SU-DHL-6 (cell line): ENCODE results near the gene PDCD10.

Experiments
- H2AFZ ChIP-seq: fragments of 200-600 bp; sonication (generic); 2 replicates; pipeline ENCODE4 v1.6.1; 2014; ENCODE audit warnings: low read depth, mild to moderate bottlenecking, moderate library complexity, mixed read lengths, antibody characterized with exemption, low read length; ENCODE audit not compliant: severe bottlenecking
- H3F3A ChIP-seq: fragments of 200-600 bp; shearing (Covaris generic); 2 replicates; pipeline ENCODE4 v1.6.0; 2016; ENCODE audit warnings: antibody characterized with exemption, mild to moderate bottlenecking; ENCODE audit not compliant: insufficient read depth
- H3K27ac ChIP-seq: fragments of 200-600 bp; sonication (generic); 2 replicates; pipeline ENCODE4 v1.5.1; 2016; ENCODE audit warnings: low read depth, mild to moderate bottlenecking, low read length, moderate library complexity, mixed read lengths
- H3K27me3 ChIP-seq: fragments of 200-600 bp; sonication (generic), shearing (Covaris generic); 2 replicates; pipeline ENCODE4 v1.6.0; 2014; ENCODE audit warnings: mild to moderate bottlenecking, low read length
- H3K36me3 ChIP-seq: fragments of 200-600 bp; sonication (generic); 2 replicates; pipeline ENCODE4 v1.6.1; 2014; ENCODE audit warnings: mild to moderate bottlenecking, low read length, mixed read lengths
- H3K4me2 ChIP-seq: fragments of 300-600, 200-600 bp; shearing (Covaris generic), sonication (generic); 2 replicates; pipeline ENCODE4 v1.6.0; 2014; ENCODE audit warnings: low read length, low read depth, mild to moderate bottlenecking; ENCODE audit not compliant: poor library complexity, severe bottlenecking
- H3K4me3 ChIP-seq: fragments of 200-600 bp; sonication (generic); 2 replicates; pipeline ENCODE4 v1.5.1; 2014; ENCODE audit warnings: antibody characterized with exemption, low read length, mild to moderate bottlenecking, mixed read lengths; ENCODE audit not compliant: insufficient read depth, poor library complexity, severe bottlenecking
- H3K79me2 ChIP-seq: fragments of 200-600 bp; sonication (generic); 2 replicates; pipeline ENCODE4 v1.6.1; 2014; ENCODE audit warnings: mild to moderate bottlenecking, low read length, moderate library complexity; ENCODE audit not compliant: insufficient read depth
- H3K9ac ChIP-seq: fragments of 200-600 bp; sonication (generic); 2 replicates; pipeline ENCODE4 v1.7.0; 2014; ENCODE audit warnings: mild to moderate bottlenecking, low read length
- H3K9me2 ChIP-seq: fragments of 200-600 bp; sonication (generic); replicated peaks from 2 replicates; pipeline ENCODE4 v1.6.1; 2014; ENCODE audit warnings: low read length; ENCODE audit not compliant: insufficient read depth
- H3K9me3 ChIP-seq: fragments of 200-600 bp; sonication (generic); 2 replicates; pipeline ENCODE4 v1.6.1; 2014; ENCODE audit warnings: low read length, mixed read lengths; ENCODE audit not compliant: insufficient read depth
- H4K20me1 ChIP-seq: fragments of 200-600 bp; sonication (generic); 2 replicates; pipeline ENCODE4 v1.6.1; 2014; ENCODE audit warnings: low read depth, mild to moderate bottlenecking, antibody characterized with exemption, low read length, moderate library complexity, mixed read lengths
- EZH2phosphoT487 ChIP-seq: fragments of 200-600 bp; sonication (generic), shearing (Covaris generic); conservative IDR thresholded peaks from 2 replicates; pipeline ENCODE4 v1.6.1; 2018; ENCODE audit warnings: mild to moderate bottlenecking, antibody characterized with exemption, low read length, moderate library complexity, mixed read lengths
- TF ChIP-seq, protein P1 (sequence below): fragments of 200-600 bp; sonication (generic); IDR thresholded peaks from one replicate; pipeline ENCODE4 v1.5.1; 2017; ENCODE audit warnings: antibody characterized with exemption, mild to moderate bottlenecking, low read length, moderate library complexity; ENCODE audit not compliant: insufficient read depth, poor library complexity, severe bottlenecking

The PDCD10 gene

DNA sequence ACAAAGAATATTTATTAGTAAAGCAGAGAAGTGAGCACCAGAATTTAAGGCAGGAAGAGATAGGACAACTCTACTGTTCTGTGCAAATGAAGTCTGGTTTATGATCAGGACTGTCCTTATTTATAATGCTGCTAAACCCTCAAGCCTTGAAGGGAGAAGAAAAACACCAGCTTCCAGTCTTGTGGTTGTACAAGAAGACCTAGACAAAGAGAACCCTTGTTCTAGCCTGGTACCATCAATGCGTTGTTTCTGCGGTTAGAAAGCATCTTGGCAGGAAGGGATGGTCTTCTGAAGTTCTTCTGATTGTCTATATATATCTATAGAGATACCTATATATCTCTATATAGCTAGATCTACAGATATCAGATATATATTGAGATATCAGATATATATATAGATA lies 33.8 kb downstream of the PDCD10 start:
- Histone ChIP-seq H3K4me3 (no peak overlapping the region), H3K36me3 (peaks cover 42% of the 10 kb centered on the region; the same call in 1 of the 2 replicates), H3K4me2 (no peak overlapping the region), H3K9me3 (no peaks in the 10 kb centered on the region), H3K9ac (no peak overlapping the region), H3K27ac (no peak overlapping the region), H3K27me3 (no peaks in the 10 kb centered on the region), H3F3A (no peaks in the 10 kb centered on the region), H3K79me2 (peaks cover 11% of the 10 kb centered on the region), H3K9me2 (no peaks in the 10 kb centered on the region), H4K20me1 (no peaks in the 10 kb centered on the region; the same call in 1 of the 2 replicates), H2AFZ (no peak overlapping the region)
- TF ChIP-seq EZH2phosphoT487 = no peak
- TF ChIP-seq, protein P1, sequence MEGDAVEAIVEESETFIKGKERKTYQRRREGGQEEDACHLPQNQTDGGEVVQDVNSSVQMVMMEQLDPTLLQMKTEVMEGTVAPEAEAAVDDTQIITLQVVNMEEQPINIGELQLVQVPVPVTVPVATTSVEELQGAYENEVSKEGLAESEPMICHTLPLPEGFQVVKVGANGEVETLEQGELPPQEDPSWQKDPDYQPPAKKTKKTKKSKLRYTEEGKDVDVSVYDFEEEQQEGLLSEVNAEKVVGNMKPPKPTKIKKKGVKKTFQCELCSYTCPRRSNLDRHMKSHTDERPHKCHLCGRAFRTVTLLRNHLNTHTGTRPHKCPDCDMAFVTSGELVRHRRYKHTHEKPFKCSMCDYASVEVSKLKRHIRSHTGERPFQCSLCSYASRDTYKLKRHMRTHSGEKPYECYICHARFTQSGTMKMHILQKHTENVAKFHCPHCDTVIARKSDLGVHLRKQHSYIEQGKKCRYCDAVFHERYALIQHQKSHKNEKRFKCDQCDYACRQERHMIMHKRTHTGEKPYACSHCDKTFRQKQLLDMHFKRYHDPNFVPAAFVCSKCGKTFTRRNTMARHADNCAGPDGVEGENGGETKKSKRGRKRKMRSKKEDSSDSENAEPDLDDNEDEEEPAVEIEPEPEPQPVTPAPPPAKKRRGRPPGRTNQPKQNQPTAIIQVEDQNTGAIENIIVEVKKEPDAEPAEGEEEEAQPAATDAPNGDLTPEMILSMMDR = no peak

DNA sequence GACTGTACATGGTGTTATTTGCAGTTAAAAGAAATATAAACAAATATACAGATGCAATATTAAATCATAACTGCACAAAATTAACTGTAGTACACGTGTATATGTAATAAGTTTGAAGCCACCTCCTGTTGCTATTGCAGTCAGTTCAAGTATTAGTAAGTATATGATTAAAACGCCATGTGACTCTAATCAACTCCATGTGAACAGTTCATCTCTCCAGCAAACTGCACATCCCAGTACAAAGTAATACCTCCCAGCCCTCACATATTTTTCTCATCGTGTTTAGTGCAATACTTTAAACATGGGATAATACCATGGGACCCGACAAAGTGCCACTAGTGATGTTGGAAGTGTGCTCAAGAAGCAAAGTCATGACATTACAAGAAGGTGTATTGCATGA lies 34.6 kb downstream of the PDCD10 start:
- Histone ChIP-seq H3K36me3 (peaks cover 44% of the 10 kb centered on the region), H3K4me2 (no peak overlapping the region), H3K79me2 (peaks cover 7% of the 10 kb centered on the region; the same call in 1 of the 2 replicates), H4K20me1 (no peaks in the 10 kb centered on the region), H3F3A (no peaks in the 10 kb centered on the region), H3K27ac (no peak overlapping the region), H3K4me3 (no peak overlapping the region), H2AFZ (no peak overlapping the region), H3K9me3 (no peaks in the 10 kb centered on the region), H3K9me2 (no peaks in the 10 kb centered on the region), H3K27me3 (no peaks in the 10 kb centered on the region), H3K9ac (no peak overlapping the region)
- TF ChIP-seq, protein P1 = no peak
- TF ChIP-seq EZH2phosphoT487 = no peak

DNA sequence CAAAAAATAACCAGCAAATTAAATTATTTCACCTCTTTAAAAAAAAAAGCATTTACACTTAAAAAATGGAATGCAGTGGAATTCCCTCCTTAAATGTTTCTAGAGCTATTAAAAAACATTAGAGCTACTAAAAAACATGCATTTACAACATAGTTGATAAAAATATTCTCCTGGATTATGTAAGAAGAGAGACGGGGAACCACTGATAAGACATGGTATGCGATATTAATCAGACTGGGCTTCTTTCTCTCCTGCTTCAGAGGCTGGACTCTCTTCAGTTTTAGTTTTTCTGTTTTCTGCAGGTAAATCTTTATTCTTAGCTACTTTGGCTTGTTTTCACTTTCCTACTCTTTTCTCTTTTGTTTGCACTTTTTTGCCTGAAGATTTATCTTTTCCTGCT lies 40.6 kb downstream of the PDCD10 start:
- Histone ChIP-seq H2AFZ (no peak overlapping the region), H3K27me3 (no peaks in the 10 kb centered on the region), H4K20me1 (no peaks in the 10 kb centered on the region), H3K4me3 (no peak overlapping the region), H3K9me2 (no peaks in the 10 kb centered on the region), H3K36me3 (peaks cover 33% of the 10 kb centered on the region), H3K79me2 (no peaks in the 10 kb centered on the region), H3K27ac (no peak overlapping the region), H3F3A (no peaks in the 10 kb centered on the region), H3K4me2 (no peak overlapping the region), H3K9me3 (no peaks in the 10 kb centered on the region), H3K9ac (no peak overlapping the region)
- TF ChIP-seq EZH2phosphoT487 = no peak
- TF ChIP-seq, protein P1 = no peak
